ENCODE data around the gene LBH.

Gene LBH

DNA sequence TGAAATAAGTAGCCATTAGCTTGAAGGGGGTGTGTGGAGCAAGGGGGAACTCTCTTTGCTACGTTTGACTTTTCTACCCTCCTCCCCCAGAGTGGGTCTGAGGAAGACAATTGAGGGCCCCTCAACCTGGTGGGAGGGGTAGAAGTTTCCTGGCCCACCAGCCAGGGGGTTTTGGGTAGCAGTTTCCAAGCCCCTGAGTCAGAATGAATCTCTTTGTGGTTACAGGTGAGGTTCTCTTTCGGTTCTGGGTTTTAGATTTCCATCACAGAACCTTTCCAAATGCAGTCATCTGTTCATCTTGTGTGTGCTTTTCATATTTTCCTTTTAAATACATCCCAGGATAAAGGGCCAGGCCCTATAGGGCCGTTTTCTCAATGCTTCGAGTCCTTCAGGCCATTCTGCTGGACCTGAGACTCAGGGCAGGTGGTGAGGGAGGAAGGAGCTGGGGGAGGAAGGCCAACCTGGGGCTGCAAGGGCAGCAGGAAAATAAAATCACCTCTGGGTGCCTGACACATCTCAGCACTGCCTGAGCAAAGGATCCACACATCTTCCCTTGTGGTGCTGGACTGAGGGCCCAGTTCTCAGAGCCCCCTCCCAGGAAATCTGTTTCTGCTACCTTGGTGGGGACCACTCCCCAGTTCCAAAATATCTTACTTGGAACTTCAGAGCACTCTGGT is 4.7 kb downstream of the LBH start:
- DNase-seq: no peak

DNA sequence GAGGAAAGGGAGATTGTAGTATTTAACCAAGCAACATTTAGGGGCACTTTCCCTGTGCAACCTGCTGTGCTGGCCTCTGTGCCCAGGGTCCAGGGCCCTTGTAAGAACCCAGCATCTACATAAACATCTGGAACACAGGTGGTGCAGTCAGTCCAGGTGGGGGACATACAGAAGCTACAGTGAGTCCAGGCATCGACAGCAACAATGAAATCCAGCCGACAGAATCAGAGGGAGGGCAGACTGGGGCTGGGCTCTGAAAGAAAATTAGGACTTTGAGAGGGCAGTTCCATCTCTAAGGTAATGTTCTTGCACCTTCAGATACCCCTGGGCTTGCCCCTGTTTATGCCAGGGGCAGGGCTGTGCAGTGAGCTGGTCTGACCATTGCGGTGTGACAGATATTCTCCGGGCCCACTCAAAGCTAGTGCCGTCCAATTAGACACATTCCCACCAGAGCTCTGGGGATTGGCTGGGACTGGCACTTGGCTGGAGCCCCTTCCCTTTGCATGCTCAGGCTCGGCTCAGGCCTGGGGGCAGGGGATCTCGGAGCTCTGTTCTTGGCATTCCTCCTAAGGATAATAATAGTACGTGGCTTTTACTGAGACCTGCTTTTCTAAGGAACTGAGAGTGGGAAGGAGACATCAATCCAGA is 5.4 kb downstream of the LBH start:
- DNase-seq: no peak

DNA sequence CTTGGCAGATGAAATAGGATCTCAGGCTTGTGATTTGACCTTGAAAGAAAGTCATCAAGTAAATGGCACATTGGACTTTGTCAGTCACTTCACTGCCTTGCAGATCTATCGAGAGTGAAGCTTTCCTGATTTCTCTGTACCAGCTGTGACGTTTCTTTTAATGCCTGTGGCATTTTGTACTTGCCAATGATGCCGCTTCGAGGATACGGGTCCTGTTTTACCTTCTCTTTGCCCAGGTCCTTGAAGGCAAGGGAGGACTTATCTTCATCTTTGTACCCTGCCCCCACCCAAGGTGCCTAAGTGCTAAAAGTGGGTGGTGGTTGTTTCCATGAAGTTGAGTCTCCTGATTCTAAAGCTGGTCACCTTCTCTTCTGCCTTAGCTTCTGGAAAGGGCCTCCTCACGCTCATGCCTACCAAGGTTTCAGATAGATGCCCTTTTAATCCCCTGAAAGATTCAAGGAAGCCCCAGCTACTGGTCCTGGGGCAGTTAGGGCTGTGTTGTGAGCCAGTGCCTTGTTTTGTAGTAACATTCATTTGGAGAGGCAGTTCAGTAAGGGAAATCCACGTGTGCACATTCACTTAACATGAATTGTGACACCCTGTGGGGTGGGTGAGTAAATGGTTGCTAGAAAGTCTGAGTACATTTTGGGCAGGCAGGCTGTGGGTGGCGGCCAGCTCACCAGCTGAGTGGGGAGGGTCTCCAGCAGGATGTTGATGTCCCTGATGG is 6.1 kb downstream of the LBH start:
- no peak for DNase-seq

- no peak for DNase-seq
Observed at GRCh38 chr2:30237966-30238800, 6.8 kb downstream of the LBH start.

DNA sequence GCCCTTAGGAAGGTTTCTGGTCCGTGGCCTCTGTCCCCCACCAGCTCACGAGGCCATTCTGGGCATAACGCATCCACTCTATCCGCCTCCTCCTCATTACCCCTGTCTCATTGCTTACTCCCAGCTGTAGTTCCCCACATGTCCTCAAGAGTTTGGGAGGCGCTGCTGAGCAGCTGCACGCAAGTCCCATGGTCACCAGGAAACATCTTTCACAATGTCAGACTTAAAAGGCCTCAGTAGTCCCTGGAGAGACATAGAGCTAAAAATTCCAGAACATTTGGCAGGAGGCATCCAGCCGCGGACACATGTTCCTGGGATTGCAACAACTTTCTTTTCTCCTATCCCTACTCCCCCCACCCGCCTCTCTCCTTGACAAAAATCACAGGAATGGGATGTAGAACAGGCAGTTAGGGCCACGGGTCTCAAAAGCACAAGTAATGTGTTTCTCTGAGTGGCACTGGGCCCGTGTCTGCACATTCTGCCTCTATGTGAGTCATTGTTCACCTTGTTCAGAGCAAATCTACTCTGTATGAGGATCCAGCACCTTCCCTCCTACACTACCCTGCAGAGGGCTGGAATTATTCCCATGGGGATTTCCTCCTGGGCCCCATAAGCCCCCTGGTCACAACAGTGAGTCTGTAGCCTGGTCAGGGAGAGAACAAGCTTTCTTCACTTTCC is 8.1 kb downstream of the LBH start:
- no peak for DNase-seq

DNA sequence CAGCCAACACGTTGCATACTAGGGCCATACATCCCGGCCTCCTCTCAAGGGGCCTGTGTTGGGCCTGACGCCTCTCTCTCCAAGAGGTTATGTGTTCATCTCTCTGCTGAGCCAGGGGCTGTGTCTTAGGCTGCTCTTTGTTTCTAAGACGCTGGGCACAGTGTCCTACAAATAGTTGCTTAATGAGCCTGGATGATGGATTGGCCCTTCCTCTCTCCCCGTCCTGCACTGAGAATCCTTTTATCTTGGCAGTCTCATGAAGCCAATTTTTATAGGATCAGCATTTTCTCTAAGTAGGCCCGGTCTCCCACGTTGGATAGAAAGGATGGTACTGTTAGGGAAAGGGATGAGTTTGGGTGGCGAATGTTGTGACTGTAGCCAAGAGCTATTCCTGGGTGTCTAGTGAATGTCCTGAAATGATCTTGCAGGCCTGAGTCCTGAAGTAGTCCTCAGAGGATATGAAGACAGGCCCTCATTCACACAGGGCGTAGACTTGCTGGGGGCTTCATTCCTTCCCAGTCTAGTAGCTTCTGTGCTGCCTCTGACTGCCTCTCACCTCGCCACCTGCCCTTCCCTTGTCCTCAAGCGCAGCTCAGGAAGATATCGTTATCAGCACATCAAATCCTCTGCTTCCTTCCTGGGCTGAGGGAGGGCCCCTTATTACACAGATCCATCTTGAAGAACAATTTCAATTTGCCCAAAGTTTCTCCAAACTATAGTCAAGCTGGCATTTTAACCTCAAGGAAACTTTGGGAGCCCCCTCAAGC is 8.8 kb downstream of the LBH start:
- no peak for DNase-seq

DNA sequence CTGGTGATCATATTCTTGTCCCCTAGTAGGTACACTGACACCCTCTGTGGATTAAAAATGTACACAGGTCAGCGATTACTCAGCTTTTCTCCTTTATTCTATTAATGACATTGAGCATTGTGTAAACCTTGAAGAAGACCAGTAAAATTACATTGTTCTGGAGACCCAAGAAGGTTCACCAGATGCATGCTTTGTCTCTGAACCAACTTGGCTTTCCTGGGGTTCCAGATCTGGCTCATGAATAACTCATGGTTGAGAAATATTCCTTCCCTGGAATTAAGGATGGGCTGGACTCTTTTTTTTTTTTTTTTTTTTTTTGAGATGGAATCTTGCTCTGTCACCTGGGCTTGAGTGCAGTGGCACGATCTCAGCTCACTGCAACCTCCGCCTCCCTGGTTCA is 11.9 kb downstream of the LBH start:
- DNase-seq: no peak

- DNase-seq: no peak
Observed at GRCh38 chr2:30245364-30245763, 14.0 kb downstream of the LBH start.

- no peak for DNase-seq
Observed at GRCh38 chr2:30248791-30249190, 17.5 kb downstream of the LBH start.

DNA sequence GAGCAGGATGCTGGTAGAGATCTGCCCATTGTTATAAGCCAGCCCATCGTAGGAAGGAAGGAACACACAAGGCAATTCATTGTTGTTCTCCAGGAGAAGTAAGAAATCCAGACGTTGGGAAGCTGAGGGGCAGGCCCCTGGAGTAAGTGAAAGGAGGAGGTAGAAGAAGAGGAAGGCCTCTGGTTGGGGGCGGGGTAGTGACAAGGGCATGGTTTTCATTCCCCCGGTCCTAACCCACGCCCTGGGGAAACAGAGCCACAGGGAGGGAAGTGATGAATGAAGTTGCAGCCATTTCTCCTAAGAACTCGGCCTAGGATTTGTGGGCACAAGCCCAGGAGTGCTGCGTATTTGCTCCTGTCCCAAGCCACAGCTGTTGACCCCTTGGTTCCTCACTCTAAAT is 18.0 kb downstream of the LBH start:
- DNase-seq: no peak

GRCh38 chr2:30250421-30250820 is 19.1 kb downstream of the LBH start:
- no peak for DNase-seq

- DNase-seq: no peak
Observed at GRCh38 chr2:30252723-30253701, 21.7 kb downstream of the LBH start.

DNA sequence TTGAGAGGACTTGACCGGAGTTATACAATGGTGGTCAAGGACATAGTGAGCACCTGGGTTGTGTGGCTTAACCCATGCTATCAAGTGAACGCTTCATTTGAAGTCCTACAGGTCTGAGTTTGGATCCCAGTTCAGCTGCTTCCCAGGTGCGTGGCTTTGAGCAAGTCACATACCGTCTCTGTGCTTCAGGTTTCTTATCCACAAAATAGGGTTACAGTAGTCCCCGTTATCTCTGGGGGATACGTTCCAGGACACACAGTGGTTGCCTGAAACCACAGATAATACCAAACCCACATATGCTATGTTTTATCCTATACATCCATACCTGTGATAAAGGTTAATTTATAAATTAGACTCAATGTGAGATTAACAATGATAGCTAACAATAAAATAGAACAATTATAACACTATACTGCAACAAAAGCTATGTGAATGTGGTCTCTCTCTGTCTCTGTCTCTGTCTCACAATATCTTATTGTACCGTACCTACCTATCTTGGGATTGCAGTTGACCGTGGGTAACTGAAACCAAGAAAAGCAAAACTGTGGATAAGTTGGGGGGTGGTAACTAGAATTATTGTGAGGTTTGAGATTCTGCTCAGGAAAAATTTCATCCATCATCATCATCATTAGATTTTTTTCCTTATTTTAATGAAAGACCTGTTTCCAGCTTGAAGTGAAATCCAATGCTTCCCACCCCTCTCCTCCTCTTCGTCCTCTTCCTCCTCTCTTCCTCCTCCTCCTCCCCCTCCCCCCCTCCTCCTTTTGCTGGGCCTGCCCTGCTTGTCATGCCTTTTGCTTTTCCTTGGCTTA is 22.7 kb downstream of the LBH start:
- no peak for DNase-seq

- DNase-seq: no peak
Observed at GRCh38 chr2:30254685-30255001, 23.3 kb downstream of the LBH start.

DNA sequence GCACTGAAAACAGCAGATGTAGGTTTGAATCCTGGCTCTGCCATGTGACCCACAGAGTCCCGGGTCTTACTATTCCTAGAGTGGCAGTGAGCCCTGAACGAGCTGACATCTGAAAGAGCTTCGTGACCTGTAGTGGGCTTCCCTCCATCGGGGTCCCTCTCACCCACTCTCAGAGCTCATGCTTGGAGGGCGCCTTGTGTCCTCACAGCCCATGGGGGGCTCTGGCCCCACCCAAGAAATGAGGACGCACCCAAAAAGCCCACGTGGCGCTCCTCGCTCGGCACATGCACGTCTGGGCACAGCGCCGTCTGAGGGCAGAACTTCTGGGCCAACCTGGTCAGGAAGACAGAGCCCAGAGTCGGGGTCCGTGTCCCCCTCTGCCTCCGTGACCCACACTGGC is 23.7 kb downstream of the LBH start:
- no peak for DNase-seq

DNA sequence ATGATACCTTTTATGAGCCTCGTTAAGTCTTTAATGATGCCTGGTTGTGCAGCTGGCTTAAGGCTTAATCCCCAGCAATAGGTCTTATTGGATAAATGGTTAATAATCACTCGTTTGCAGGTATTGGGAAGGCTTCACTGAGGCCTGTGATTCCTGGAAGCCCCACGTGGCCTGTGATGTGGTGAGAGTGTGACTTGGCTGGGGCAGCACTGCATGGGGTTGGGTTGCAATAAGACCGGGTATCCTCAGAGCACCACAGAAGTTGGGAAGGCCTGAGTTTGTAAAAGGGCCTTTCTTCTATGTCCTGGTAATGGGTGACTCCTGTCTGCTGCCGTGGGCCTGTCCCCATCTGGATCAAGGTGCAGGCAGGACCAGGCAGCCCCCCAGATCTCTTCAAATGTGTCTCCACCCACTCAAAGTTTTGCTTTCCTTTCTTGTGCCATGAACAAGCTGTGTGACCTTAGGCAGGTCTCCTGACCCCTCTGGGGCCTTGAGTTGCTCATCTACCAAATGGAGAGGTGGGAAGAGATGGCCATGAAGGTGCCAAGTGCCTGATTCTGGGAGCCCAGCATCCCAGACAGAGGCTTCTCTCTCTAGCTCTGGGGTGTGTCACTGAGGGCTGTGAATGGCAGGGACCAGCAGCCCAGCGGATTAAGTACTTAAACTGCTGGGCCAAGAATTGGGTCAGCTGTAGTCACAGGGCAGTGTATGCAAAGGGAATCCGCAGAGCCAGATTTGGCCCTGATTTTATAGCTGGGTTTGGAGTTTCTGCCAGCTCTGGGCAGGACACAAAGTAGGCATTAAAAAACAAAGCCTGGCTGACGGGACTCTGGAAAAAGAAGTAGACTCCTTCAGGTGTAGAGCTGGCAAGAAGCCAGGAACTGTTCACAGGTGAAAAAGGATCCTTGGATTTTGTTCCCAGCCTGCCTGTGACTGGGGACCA is 24.4 kb downstream of the LBH start:
- no peak for DNase-seq

- DNase-seq: no peak
Observed at GRCh38 chr2:30257266-30258214, 26.2 kb downstream of the LBH start.

DNA sequence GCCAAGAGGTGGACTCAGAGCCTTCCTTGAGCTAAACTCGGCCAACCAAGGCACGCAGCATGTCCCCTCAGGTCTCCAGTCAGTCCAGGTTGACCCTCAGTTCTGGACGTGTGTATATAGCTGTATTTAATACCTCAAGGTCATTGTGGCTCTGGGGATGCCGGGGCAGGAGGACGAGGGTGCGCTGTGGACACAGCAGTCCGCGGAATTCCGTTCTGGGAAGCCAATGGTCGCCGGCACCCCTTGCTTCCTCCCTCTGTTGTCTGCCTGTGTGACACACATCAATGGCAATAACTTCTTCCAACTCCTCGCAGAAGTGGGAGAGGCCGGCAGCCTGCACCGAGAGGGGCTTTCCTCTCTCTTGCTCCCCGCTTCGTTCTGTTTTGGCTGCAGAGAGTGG is 27.7 kb downstream of the LBH start:
- DNase-seq: no peak
